Muscle layer of duodenum (tissue), 2 donors: ENCODE results near the gene PCDHGC3.

Experiments used
- H3K27ac ChIP-seq: one replicate; pipeline ENCODE4 v1.7.0; 2013; ENCODE audit warnings: mild to moderate bottlenecking, low read length
- H3K27me3 ChIP-seq: one replicate; pipeline ENCODE4 v1.7.0; 2013; ENCODE audit warnings: low read depth, mild to moderate bottlenecking, control low read depth, low read length
- H3K36me3 ChIP-seq, 2 donors: one replicate each; pipeline ENCODE4 v1.7.0; 2013; ENCODE audit warnings: low read length in 2 of 2, control low read depth in 1 of 2, mild to moderate bottlenecking in 1 of 2; ENCODE audit not compliant: insufficient read depth in 2 of 2, control insufficient read depth in 1 of 2
- H3K4me1 ChIP-seq, 2 donors: one replicate each; pipeline ENCODE4 v1.7.0; 2013; ENCODE audit warnings: low read length in 2 of 2, mild to moderate bottlenecking in 2 of 2, control low read depth in 1 of 2, moderate library complexity in 1 of 2; ENCODE audit not compliant: insufficient read depth in 2 of 2, control insufficient read depth in 1 of 2
- H3K4me3 ChIP-seq, 2 donors: one replicate each; pipeline ENCODE4 v1.7.0; 2013; ENCODE audit warnings: low read length in 2 of 2, low read depth in 1 of 2, mild to moderate bottlenecking in 1 of 2
- H3K9me3 ChIP-seq, 2 donors: one replicate each; pipeline ENCODE4 v1.7.0; 2013; ENCODE audit warnings: low read length in 2 of 2, control low read depth in 1 of 2, mild to moderate bottlenecking in 1 of 2; ENCODE audit not compliant: control insufficient read depth in 1 of 2
- donor health status: healthy.

Gene PCDHGC3

DNA sequence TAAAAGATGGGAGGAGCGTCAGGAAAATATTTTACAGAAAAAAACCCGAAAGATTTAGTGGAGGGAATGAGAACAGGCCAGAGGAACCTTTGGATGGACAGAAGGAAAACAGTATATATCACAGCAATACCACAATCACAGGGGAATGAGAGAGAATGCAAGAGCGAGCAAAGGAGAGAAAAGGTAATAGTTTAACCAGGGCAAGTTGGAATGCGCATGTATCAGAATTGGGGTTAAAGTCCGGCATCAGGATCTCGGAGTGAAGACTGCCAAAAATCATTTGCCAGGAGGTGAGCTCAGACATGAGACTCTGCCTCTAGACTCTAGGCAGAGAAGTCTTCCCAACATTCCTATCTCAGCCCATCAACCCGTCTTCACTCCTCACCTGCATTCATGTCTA, 49.9 kb downstream of the PCDHGC3 start:
- peaks cover 18 to 19% of the 10 kb centered on the region in 2 donors for H3K36me3 ChIP-seq
- H3K27ac ChIP-seq: peak overlapping the region; percentile 56
- no peaks in the 10 kb centered on the region for H3K27me3 ChIP-seq
- no peak overlapping the region for H3K4me3 ChIP-seq
- H3K9me3 ChIP-seq: no peaks in the 10 kb centered on the region
- peaks cover 16 to 21% of the 10 kb centered on the region in 2 donors for H3K4me1 ChIP-seq

DNA sequence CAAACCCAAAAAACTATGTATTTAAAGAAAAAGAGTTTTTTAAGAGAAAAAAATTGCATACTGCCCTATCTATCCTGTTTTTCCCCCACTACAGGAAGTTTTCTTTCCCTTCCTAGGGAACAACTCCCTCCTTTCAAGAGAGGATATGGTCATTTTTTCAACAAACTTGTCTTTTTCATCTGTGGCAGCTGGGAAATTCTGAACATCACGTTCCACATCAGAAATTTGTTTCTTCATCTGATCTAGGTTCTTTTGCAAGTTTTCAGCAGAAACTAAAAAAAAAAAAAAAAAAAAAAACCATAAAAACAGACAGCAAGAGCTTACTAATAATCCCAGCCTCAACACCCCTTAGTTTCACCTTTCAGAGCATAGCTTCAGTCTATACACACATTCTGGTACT, 51.7 kb downstream of the PCDHGC3 start:
- Histone ChIP-seq H3K4me1 (peaks cover 9% of the 10 kb centered on the region in 2 donors), H3K27me3 (no peaks in the 10 kb centered on the region), H3K36me3 (peaks cover 13 to 19% of the 10 kb centered on the region in 2 donors), H3K9me3 (no peaks in the 10 kb centered on the region), H3K27ac (no peak overlapping the region), H3K4me3 (no peak overlapping the region)
